Tibial nerve (tissue), 4 donors: ENCODE data around the gene MRPL17.

Experiments used
- CTCF ChIP-seq, 5 experiments: fragments of 200-600 bp in 3 of 5; fragments of 450-650 bp in 2 of 5; sonication (generic) in 3 of 5; IDR thresholded peaks; one replicate each; pipeline ENCODE4 v1.5.1; 2016 to 2019; ENCODE audit warnings: antibody characterized with exemption in 5 of 5, mild to moderate bottlenecking in 3 of 5, moderate library complexity in 2 of 5
- EP300 ChIP-seq, 2 donors: sonication (generic); formaldehyde crosslinking; IDR thresholded peaks; one replicate each; pipeline ENCODE4 v1.6.1; 2017; ENCODE audit warnings: antibody characterized with exemption in 2 of 2, mild to moderate bottlenecking in 1 of 2
- POLR2A ChIP-seq, 2 donors: fragments of 450-650 bp; IDR thresholded peaks; one replicate each; pipeline ENCODE4 v1.6.1; 2017; ENCODE audit warnings: antibody characterized with exemption in 2 of 2, mild to moderate bottlenecking in 2 of 2, moderate library complexity in 2 of 2

GRCh38 chr11:6681505-6681904 lies 1.6 kb downstream of the MRPL17 start:
- no peak for TF ChIP-seq POLR2A (IDR thresholded peaks at IDR 0.05)
- TF ChIP-seq CTCF (IDR thresholded peaks at IDR 0.05) = no peak
- no peak for TF ChIP-seq EP300 (IDR thresholded peaks at IDR 0.05)
